Panc1 (cell line): ENCODE data around the gene TAOK1. TPM values are rescaled to one million over a fixed set of nuclear protein-coding genes. Genes with fewer than 3 reads are reported as not detected.

Experiments
- ATAC-seq: fragments of 200-7000 bp; cut with Tn5 transposase; 2 replicates; pipeline ENCODE4 v1.9.1; 2020; ENCODE audit warnings: mild to moderate bottlenecking, moderate library complexity
- BruUV-seq: library from RNA; stranded (reverse); fragments of 400-500 nt; replicated peaks from 2 replicates; lab custom pipeline; 2021; lab: Mats Ljungman, UMichigan
- CTCF ChIA-PET: fragments of 300-600 bp; sonication (Branson Sonifier 250); formaldehyde crosslinking; loops from one replicate; lab custom pipeline; 2022; ENCODE audit warnings: antibody characterized with exemption; lab: Charles Lee
- POLR2A ChIA-PET: fragments of 300-600 bp; sonication (Branson Sonifier 250); formaldehyde crosslinking; loops from one replicate; lab custom pipeline; 2022; ENCODE audit warnings: antibody characterized with exemption; lab: Charles Lee
- DNase-seq: peaks from one replicate; pipeline ENCODE4 v3.0.0-alpha.2; 2010; ENCODE audit warnings: low read depth, low spot score
- H3K27ac ChIP-seq: 2 replicates; pipeline ENCODE4 v1.5.1; 2011; ENCODE audit warnings: mild to moderate bottlenecking, low read length, inconsistent platforms
- H3K27me3 ChIP-seq: fragments of 200-500 bp; sonication (Bioruptor generic); 2 replicates; pipeline ENCODE4 v1.6.0; 2014; ENCODE audit warnings: low read length, inconsistent platforms; ENCODE audit not compliant: control insufficient read depth, insufficient read depth
- H3K36me3 ChIP-seq: fragments of 200-500 bp; sonication (Bioruptor generic); 2 replicates; pipeline ENCODE4 v1.5.1; 2014; ENCODE audit warnings: inconsistent platforms, mild to moderate bottlenecking, low read length, moderate library complexity; ENCODE audit not compliant: control insufficient read depth, insufficient read depth
- H3K4me1 ChIP-seq: 2 replicates; pipeline ENCODE4 v1.5.1; 2011; ENCODE audit warnings: inconsistent platforms, mild to moderate bottlenecking, low read length, moderate library complexity; ENCODE audit not compliant: control insufficient read depth, insufficient read depth
- H3K4me3 ChIP-seq, 2 experiments: 2 replicates each; pipeline ENCODE4 v1.5.1; 2011 to 2012; ENCODE audit warnings: low read depth in 2 of 2, low read length in 2 of 2, mild to moderate bottlenecking in 2 of 2, inconsistent platforms in 1 of 2, moderate library complexity in 1 of 2
- H3K9me3 ChIP-seq: fragments of 200-500 bp; sonication (Bioruptor generic); 2 replicates; pipeline ENCODE4 v1.5.1; 2014; ENCODE audit warnings: low read depth, mild to moderate bottlenecking, inconsistent platforms, low read length, moderate library complexity; ENCODE audit not compliant: control insufficient read depth, insufficient read depth
- POLR2AphosphoS5 ChIP-seq: IDR thresholded peaks from 2 replicates; pipeline ENCODE4 v1.6.1; 2012; ENCODE audit warnings: mild to moderate bottlenecking, low read depth, low read length, moderate library complexity
- SIN3A ChIP-seq: IDR thresholded peaks from 2 replicates; pipeline ENCODE4 v1.6.1; 2012; ENCODE audit warnings: low read depth, mild to moderate bottlenecking, low read length, moderate library complexity, borderline replicate concordance; ENCODE audit not compliant: insufficient read depth
- TCF7L2 ChIP-seq: IDR thresholded peaks from 2 replicates; pipeline ENCODE4 v1.6.1; 2011; ENCODE audit warnings: mild to moderate bottlenecking, low read depth, low read length, inconsistent platforms
- in situ Hi-C: cut with HindIII; loops from 2 replicates; pipeline ENCODE4 v1.10.0; 2016; ENCODE audit warnings: low sequenced_read_pairs, low pct_unique_long_range_greater_than_20kb
- intact Hi-C: fragments of 100-400 bp; cut with micrococcal nuclease; formaldehyde crosslinking; loops from one replicate; pipeline ENCODE4 v1.10.0; 2022; ENCODE audit not compliant: unreplicated experiment
- total RNA-seq: library from RNA; stranded (reverse); gene quantifications from one replicate; pipeline ENCODE4 v1.2.1, GENCODE V29; 2021; ENCODE audit not compliant: unreplicated experiment
- TF ChIP-seq, protein P1 (sequence below), 2 experiments: IDR thresholded peaks; 2 replicates each; pipeline ENCODE4 v1.6.1; 2011 to 2012; ENCODE audit warnings: low read depth in 2 of 2, control low read depth in 1 of 2, low read length in 1 of 2, mild to moderate bottlenecking in 1 of 2, moderate library complexity in 1 of 2; ENCODE audit not compliant: insufficient read depth in 1 of 2
- TF ChIP-seq, protein P2 (sequence below): fragments of 450-650 bp; IDR thresholded peaks from 2 replicates; pipeline ENCODE4 v1.5.1; 2017; ENCODE audit warnings: mild to moderate bottlenecking

Gene TAOK1
- total RNA-seq, 1 experiment from 2014 or later, result 111 TPM

DNA sequence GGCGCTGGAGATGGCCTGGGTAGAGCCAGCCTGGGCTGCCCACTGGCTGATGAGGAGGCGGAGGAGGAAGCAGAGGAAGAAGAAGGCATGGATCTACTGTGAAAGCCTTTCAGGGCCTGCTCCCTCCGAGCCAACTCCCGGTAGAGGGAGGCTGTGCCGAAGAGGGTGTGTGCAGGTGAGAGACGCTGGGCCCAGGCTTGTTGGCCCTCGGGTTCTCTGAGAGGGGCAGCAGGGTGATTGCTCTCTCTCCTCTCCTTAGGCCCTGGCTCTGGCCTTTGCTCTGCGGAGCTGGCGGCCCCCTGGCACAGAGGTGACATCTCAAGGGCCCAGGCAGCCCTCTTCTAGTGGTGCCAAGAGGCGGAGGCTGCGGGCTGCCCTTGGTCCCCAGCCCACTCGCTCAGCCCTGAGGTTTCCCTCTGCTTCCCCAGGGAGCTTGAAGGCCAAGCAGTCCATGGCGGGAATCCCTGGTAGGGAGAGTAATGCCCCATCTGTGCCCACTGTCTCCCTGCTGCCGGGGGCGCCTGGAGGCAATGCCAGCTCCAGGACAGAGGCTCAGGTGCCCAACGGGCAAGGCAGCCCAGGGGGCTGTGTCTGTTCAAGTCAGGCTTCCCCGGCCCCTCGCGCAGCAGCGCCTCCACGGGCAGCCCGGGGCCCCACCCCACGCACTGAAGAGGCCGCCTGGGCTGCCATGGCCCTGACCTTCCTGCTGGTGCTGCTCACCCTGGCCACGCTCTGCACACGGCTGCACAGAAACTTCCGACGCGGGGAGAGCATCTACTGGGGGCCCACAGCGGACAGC is 181.9 kb downstream of the TAOK1 start:
- ChIA-PET POLR2A (interaction anchor here (0.5 kb wide), 1 partner anchor 98 kb away, joined by 3 read pairs; no protein-coding TSS in a partner anchor), CTCF (interaction anchor here (1.8 kb wide), 1 partner anchor 46 kb away, joined by 9 read pairs; no protein-coding TSS in a partner anchor)
- Histone ChIP-seq H3K36me3 (no peaks in the 10 kb centered on the region), H3K27me3 (no peaks in the 10 kb centered on the region), H3K9me3 (no peaks in the 10 kb centered on the region), H3K4me1 (peaks cover 7% of the 10 kb centered on the region), H3K4me3 (no peak overlapping the region), H3K27ac (no peak overlapping the region)
- BruUV-seq, result no TSS peak
- in situ Hi-C loops (no loop called here), intact Hi-C loops (no loop called here)
- ATAC-seq, result no peak
- TF ChIP-seq, protein P1, sequence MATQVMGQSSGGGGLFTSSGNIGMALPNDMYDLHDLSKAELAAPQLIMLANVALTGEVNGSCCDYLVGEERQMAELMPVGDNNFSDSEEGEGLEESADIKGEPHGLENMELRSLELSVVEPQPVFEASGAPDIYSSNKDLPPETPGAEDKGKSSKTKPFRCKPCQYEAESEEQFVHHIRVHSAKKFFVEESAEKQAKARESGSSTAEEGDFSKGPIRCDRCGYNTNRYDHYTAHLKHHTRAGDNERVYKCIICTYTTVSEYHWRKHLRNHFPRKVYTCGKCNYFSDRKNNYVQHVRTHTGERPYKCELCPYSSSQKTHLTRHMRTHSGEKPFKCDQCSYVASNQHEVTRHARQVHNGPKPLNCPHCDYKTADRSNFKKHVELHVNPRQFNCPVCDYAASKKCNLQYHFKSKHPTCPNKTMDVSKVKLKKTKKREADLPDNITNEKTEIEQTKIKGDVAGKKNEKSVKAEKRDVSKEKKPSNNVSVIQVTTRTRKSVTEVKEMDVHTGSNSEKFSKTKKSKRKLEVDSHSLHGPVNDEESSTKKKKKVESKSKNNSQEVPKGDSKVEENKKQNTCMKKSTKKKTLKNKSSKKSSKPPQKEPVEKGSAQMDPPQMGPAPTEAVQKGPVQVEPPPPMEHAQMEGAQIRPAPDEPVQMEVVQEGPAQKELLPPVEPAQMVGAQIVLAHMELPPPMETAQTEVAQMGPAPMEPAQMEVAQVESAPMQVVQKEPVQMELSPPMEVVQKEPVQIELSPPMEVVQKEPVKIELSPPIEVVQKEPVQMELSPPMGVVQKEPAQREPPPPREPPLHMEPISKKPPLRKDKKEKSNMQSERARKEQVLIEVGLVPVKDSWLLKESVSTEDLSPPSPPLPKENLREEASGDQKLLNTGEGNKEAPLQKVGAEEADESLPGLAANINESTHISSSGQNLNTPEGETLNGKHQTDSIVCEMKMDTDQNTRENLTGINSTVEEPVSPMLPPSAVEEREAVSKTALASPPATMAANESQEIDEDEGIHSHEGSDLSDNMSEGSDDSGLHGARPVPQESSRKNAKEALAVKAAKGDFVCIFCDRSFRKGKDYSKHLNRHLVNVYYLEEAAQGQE (IDR thresholded peaks at IDR 0.05; ENCODE audit: insufficient read depth in 1 of 2, low read depth in 2 of 2, low read length in 1 of 2), result no peak
- no peak for TF ChIP-seq POLR2AphosphoS5
- TF ChIP-seq, protein P2, sequence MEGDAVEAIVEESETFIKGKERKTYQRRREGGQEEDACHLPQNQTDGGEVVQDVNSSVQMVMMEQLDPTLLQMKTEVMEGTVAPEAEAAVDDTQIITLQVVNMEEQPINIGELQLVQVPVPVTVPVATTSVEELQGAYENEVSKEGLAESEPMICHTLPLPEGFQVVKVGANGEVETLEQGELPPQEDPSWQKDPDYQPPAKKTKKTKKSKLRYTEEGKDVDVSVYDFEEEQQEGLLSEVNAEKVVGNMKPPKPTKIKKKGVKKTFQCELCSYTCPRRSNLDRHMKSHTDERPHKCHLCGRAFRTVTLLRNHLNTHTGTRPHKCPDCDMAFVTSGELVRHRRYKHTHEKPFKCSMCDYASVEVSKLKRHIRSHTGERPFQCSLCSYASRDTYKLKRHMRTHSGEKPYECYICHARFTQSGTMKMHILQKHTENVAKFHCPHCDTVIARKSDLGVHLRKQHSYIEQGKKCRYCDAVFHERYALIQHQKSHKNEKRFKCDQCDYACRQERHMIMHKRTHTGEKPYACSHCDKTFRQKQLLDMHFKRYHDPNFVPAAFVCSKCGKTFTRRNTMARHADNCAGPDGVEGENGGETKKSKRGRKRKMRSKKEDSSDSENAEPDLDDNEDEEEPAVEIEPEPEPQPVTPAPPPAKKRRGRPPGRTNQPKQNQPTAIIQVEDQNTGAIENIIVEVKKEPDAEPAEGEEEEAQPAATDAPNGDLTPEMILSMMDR, result no peak
- no peak for TF ChIP-seq TCF7L2
- TF ChIP-seq SIN3A, result no peak
- DNase-seq, result no peak

DNA sequence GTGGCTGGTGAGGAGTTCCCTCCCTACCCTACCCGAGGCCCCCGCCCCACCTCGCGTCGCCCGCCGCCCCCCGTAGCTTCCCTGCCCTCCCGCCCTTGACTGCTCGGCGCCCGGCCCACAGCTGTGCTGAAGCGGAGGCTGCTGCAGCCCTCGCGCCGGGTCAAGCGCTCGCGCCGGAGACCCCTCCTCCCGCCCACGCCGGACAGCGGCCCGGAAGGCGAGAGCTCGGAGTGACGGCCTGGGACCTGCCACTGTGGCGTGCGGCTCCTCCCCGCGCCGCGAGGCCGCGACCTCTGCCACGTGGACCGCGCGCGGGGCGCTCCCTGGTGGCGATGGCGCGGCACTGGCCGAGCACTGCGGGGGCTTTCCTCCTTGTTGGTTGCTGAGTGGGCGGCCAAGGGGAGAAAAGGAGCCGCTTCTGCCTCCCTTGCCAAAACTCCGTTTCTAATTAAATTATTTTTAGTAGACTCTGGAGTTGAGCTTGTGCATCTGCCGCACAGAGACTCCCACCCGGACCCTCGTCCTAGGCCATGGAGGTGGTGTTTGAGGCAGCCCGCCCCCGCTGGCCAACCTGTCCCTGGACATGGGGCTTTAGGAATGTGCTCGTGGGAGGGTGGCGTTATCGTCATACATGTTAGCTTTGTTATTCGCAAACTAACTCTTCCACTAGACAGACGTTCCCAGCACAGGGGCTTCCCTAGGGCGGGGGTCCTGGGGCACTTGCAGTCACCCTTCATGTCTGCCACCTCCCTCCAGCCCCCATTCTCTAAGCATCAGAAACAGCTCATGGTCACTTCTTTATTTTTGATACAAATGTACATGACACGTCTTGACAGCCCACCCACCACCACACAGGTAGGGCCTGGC is 182.8 kb downstream of the TAOK1 start:
- POLR2A ChIA-PET, result no interaction called here

More for the DNA sequence above, 182.8 kb downstream of the TAOK1 start:
- H3K36me3 ChIP-seq, result no peaks in the 10 kb centered on the region
- in situ Hi-C loops (no loop called here), intact Hi-C loops (no loop called here)
- no peak for ATAC-seq
- H3K4me3 ChIP-seq, result no peak overlapping the region
- DNase-seq, result no peak
- H3K27me3 ChIP-seq, result no peaks in the 10 kb centered on the region
- H3K4me1 ChIP-seq, result peaks cover 7% of the 10 kb centered on the region
- H3K27ac ChIP-seq, result no peak overlapping the region
- CTCF ChIA-PET, result interaction anchor here (0.6 to 1.8 kb wide), 2 partner anchors 45 to 104 kb away, joined by 3 to 9 read pairs; no protein-coding TSS in a partner anchor
- no TSS peak for BruUV-seq
- TF ChIP-seq, protein P2, result peak; percentile 80
- TF ChIP-seq POLR2AphosphoS5, result no peak
- TF ChIP-seq, protein P1 (IDR thresholded peaks at IDR 0.05; ENCODE audit: insufficient read depth in 1 of 2, low read depth in 2 of 2, low read length in 1 of 2), result no peak
- no peaks in the 10 kb centered on the region for H3K9me3 ChIP-seq
